HG03135 (cell line): ENCODE data around the gene KRT75.
"Not testable (repeated sequence)": the region's sequence is repeated elsewhere in the genome, so short reads cannot be mapped to it uniquely, and the experiment has no call there.

Source experiments
- ATAC-seq: cut with Tn5 transposase; IDR thresholded peaks from one replicate; pipeline ENCODE4 v1.9.1; 2021; ENCODE audit warnings: mild to moderate bottlenecking, moderate library complexity; ENCODE audit not compliant: unreplicated experiment

Gene KRT75

DNA sequence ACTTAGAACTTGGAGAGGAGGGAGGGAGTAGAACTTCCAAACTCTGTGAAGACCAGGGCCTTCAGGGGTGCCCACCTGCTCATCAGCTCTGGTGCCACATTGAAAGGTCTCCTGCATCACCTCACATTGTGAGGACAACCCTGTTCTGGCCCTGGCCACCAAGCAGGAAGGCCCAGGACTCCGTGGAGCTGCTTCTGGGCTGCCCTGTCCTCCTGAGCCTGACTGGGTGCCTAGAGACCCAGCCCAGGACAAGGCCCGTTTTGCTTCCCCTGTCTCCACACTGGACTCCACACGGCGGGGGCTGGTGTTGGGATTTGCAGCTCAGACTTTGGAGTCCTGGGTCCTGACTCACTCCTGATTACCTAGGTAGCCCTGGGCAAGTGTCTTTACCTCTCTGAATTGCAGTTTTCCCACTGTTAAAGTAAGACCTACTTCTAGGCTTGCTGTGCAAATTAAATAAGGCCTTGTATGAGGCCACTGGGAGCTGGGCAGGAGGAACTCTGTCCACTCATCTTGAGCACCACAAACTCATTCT, 15.5 kb downstream of the KRT75 start:
- ATAC-seq = no peak

DNA sequence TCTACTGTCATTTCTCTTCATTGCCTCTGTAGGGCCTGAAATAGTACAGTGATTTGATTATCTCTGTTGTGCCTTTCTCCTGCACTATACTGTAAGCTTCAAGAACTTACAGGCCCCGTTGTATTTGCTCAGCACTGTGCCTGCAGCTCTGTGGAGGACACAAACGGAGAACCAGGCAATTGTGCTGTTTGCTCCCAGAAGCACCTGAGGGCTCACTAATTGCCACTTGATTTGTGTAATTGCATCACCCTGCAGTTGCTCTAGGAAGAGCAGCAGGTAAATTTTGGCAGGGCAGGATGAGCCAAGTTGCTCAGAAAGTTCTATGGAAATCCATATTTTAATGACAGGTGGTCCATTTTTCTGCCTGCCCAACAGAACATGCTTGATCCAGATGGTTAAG, 16.4 kb downstream of the KRT75 start:
- no peak for ATAC-seq

DNA sequence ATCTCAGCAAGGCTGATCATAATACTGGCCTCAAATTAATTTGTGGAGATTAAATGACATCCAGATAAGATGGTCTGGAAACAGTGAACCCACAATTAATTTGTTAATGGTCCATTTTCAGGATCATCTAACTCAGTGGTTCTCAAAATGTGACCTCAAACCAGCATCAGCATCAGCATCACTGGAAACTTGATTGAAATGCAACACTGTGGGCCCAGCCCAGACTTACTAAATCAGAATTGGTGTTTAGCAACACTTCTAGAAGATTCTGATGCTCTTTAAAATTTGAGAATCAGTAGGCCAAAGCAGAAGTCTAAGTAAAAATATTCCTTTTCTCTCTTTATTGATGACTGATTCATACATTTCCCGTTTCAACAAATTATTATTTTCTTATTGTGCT, 17.4 kb downstream of the KRT75 start:
- no peak for ATAC-seq

DNA sequence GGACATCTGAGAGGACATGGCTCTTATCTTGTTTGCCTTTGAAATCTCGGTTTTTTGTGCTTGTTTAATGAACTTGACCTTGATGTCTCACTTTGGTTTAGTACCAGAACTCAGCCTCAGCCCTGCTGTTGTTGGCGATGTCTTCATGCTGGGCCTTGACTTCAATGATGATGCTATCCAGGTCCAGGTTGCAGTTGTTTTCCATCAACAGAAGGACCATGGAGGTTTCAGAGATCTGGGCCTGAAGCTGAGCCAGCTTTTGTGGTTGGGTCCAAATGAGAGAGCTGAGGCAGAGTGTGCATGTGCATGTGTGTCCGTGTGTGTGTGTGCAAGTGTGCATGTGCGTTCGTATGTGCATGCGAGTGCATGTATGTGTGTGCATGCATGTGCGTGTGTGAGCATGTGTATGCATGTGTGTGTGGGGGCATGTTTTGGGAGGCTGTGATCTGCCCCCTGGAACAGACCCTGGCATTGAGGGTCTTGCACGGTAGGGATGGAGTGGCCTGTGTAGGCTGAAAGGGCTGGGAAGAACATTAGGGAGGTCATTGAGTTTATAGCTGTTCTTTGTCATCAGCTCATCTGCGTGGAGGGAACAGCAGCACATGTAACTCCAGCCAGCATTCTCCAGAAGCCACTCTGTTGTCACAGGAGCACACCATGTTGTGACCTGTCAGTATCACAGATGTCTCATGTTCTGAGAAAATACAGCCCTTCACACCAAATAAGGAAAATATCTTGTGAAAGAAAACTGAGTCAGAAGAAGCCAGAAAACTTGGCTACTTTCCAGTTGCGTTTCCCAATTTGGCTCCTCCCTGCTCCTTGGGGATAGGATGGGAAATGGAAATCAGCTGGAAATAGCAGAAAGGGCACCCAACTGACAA, 18.1 kb downstream of the KRT75 start:
- no peak for ATAC-seq

DNA sequence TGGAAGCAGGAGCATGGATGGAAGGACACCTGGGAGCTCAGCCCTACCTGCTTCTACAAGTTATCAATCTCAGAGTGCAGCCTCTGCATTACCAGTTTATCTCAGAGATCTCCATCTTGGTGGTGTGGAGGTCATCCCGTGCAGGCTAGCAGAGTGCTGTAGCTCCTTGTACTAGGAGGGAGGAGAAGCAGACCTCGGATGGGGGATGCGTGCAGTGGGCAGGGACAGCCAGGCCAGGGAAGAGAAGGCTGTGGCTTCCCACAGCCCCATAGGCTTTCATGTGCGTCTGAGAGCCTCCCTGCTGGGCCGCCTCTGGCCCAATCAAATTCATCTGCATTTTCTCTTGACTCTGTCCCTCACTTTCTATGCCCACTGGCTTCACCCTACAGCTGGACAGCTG, 19.2 kb downstream of the KRT75 start:
- ATAC-seq = no peak

DNA sequence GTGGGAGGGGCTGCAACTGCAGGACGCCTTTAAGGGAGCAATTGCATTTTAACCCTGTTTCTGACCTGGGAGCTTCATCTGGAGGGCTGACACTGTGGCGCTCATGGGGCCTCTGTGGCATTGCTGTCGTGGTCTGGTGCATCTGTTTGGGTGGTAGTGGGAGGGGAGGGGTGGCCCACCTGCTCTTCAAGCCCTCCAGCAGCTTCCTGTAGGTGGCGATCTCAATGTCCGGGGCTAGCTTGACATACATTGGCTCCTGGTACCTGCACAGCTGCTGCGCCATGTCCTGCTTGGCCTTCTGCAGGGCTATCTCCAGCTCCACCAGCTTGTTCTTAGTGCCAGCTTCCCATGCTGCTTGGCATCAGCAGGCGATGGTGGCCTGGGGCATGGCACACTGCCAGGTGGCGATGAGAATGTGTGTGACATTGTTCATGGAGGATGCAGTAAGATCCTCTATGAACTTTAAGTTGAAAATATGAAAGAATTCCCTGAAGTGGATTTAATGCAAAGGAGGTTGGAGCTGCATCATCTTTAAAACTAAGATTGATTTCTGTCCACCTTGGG, 20.3 kb downstream of the KRT75 start:
- ATAC-seq = no peak

DNA sequence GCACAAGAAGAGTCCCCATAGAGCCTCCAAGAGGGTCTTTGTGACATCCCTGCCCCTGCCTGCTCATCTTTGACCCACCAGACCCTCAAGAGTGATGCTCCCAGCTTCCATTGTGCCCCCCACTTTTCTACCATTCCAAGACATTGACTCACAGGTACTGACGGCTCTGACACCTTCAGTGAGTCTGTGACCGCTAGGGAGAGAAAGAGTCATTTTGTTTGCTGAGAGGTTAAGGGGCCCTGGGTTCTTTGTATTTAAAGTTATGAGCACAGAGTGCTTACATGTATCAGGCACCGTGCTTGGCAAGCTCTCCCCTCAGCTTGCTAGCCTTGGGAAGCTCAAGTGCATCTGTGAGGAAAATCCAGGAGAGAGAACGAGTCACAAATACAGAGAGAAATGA, 21.0 kb downstream of the KRT75 start:
- ATAC-seq = no peak

DNA sequence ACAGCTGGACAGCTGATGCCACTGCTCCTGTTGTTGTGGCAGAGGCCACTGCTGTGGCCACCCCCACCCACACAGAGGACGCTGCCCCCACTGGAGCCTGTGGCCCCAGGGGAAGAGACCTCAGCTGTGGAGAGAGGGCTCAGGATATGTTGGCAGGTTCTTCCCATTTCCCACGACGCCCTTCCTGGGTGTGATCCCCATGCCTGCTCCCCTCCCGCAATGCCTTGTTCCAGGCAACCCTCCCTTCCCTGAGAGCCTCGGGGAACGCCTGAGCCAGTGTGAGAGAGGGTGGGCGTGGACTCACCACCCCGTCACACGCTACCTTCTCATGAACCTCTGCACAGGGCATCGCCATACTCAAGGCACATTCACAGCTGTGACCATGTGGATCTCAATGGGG, 22.4 kb downstream of the KRT75 start:
- ATAC-seq = no peak

DNA sequence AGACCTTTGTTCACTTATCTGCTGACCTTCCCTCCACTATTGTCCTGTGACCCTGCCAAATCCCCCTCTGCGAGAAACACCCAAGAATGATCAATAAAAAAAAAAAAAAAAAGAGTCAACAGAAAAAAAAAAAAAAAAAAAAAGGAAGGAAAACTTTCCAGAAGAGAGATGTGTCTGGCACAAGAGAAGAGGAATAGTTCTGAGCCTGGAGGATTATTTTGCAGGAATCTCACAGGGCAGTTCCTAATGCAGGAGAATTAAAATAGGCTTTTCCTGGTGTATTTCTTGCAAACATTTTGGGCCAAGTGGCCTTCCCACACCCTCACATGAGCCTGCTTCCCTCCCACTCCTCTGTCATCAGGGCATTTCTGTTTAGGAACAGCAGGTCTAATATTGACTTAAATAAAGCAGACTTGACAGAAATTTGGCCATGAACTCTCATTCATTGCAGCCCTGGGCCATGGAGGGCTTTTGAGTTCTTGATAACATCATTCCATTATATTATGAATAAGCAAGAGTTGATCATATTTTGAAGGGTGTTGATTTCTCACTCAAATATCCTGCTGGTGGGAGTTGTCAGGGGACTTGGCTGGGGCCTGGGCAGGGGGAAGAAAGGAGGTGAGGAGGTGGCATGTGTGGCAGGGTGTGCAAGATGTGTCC, 23.5 kb downstream of the KRT75 start:
- not testable (repeated sequence) for ATAC-seq

DNA sequence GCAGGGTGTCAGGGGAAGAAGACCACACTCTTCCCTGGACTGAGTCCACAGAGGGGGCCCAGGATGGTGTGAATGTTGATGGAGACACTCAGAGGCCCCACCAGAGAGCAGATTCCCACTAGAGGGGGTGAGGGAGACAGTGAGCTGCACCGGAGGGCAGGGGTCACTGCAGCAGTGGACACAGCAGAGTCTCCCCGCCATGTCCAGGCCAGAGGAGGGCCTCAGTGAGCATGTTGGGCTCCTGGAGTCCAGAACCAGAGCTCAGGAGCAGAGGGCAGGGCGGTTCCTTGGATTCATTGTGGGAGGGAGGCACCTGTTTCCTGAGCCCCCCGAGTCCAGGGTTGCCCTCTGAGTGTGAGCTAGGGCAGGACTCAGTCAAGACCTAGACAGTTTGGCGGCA, 26.3 kb downstream of the KRT75 start:
- no peak for ATAC-seq

DNA sequence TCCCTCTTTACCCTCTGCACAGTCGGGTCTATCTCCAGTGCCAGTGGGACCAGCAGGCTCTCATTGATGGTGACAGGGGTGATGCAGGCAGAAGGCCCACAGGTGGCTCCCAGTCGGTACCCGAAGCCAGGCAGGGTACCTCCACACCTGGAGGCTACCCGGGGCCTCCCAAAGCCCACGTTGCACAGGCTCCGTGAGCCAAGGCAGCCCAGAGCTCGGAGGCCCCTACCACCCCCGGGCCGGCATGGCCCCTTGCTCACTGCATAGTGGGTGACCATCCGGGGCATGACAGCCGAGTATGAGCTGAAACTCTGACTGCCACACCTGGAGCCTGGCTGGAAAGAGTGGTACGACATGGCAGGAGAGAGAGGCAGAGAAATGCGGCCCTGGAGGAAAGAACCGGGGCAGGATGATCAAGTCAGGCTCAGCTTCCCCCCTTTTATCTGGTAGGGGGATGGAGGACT, 28.2 kb downstream of the KRT75 start, which contains the start of gene KRT82:
Gene KRT82 (minus strand): TSS at position 414 of the 464 bp plus-strand sequence. CDS start 58 bp downstream, at position 356.
- no peak for ATAC-seq

DNA sequence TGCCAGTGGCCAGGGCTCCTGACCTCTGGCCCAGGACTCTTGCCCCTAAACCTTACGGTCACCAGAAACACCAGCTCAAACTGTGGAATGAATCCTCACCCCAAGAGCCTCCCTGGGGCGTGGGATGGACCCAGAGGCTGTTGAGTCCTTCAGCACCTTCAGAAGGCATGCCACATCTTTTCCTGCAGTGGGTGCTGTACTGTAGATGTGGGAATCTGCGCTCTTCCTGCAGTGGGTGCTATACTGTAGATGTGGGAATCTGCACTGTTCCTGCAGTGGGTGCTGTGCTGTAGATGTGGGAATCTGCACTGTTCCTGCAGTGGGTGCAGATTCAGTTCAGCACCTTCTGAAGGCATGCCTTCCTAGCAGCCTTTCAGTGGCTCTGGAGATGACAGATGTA, 29.2 kb downstream of the KRT75 start:
- no peak for ATAC-seq

DNA sequence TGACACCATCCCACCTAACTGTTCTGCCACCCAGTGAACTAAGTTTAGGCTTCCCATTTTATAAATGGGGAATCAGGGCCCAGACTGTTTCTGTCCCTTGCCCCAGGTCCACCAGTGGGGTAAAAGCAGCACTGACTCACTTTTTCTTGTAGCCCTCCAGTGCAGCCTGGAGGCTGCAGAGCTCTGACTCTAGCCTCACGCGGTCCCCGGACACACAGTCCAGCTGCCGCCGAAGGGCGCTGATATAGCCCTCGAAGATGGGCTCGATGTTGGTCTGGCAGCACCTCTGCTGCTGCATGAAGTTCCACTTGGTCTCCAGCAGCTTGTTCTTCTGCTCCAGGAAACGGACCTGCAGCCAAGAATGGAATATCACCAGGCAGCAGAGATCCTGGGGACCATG, 30.6 kb downstream of the KRT75 start:
- ATAC-seq = no peak

DNA sequence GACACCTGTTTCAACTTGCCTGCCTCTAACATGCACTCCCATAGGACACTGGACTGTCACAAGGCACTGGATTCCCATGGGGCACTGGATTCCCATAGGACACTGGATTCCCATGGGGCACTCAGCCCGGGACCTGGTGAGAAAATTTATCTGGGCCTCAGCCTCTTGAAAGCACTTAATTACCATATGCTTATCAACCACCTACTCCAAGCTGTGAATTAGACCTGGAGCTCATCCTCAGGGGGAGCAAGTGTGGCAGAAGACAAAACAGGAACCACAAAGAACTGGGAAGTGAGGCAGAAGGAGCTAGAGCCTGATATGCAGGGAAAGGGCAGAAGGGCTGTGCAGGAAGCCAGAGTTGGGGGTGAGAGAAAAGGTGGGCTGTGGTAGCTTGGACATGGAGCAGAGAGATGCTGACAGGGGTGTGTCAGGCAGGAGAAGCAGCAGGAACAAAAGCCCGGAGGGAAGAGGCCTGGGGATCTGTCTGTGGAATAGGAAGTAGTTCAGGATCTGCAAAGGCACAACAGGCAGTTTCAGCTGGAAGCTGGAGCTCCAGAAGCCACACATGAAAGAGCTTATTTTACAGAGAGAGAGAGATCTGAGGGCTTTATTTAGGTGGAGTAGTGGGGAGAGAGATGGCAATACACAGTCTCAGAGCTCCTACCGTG, 31.2 kb downstream of the KRT75 start:
- ATAC-seq = no peak

DNA sequence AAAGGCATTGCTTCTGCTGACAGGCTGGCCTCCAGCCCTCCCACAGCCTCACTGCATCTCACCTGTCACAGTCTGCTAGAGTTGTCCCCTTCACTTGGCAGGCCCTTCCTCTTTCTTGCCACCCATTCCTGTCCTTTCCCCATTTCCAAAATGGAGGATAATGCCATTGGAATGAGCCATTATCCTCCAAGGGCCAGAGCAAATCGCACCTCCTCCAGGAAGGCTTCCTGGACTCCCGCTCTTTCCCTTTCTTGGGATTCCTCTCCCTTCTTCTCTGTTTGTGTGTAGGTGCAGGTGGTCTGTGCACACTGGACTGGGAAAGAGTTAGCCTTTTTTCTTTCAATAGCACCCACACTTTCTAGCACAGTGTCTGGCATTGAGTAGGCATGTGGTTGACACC, 31.8 kb downstream of the KRT75 start:
- no peak for ATAC-seq

DNA sequence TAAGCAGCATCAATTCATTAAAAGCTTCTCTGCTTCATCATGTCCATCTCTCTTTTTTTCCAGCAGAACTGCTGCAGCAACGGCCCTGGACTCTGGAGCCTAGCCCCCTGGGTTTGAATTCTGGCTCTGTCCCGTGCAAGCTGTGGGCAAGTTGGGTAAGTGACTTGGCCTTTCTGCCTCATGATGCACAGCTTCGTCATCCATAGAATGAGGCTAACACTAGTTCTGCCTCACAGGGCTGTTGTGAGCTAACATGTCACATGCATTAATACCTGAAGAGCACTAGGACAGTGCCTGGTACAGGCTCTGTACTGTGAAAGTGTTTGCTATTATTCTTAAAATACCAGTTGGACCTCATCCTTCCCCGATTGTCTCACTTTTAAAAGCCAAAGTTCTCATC, 32.2 kb downstream of the KRT75 start:
- no peak for ATAC-seq

DNA sequence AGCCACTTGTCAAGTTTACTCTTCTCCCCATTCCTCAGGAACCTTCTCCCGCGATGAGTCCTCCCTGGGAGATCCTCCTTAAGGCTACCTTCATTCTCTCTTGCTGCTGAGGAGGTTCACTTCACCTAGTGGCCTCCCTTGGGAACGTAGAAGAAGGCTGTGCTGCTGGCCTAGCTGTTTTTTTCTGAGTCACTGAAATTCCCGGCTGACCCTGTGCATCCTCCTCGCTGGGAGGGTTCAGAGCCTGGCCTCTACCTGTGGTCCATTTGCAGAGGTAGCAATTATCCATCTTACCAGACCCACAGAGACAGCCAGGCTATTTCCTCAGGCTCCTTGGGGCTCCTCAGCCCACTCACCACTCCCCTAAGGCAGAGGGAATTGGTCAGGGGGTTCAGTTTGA, 32.6 kb downstream of the KRT75 start:
- ATAC-seq = no peak

DNA sequence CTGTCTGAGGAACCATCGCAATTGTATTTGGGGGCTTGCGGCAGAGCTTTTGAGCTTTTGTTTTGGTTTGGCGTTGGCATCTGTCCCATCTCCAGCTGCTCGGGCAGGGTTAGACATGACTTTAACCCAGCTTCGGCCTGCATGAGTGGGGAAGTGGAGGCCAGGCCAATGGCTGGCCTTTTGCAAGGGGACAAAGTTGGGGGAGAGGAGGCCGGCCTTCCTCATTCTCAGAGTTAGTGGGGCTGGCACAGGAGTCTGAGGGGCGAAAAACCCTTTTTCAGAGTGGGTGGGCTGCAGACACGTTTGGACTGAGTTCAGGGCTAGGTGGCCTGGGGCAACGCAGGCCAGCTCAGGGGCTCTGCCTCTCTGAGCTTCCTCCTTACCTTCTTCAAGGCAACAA, 33.3 kb downstream of the KRT75 start:
- ATAC-seq = no peak

DNA sequence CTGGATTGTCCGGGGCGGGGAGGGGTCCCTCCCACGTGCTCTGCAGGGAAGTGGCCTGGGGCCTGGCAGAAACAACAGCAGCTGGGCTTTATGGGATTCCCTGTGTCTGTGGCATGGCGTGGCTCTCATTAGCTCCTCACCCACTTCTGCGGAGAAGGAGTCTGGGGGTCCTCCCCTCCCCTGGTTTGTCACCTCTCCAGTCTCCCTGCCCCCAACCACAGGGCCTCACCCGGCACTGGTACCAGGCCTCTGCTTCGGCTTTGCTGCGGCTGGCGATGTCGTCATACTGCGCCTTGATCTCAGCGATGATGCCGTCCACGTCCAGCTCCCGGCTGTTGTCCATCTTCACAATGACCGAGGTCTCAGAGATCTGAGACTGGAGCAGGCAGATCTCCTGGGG, 34.4 kb downstream of the KRT75 start:
- ATAC-seq = no peak

DNA sequence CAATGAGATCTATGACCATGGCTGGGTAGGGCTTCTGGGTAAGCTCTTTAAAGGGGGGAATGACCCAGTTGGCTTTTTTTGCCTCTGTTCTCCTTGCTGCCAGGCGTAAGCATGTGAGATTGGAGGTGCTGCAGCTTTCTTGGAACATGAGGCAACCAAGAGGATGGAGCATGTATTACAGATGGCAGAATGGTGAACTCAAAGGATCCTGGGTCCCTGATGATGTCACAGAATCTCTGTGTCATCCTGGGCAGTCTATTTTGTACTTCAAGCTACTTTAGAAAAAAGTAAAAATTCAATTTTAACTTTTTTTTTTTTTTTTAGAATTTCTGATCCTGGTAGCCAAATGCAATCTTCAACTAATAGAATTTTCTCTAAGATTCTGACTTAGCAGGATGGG, 36.0 kb downstream of the KRT75 start:
- no peak for ATAC-seq

DNA sequence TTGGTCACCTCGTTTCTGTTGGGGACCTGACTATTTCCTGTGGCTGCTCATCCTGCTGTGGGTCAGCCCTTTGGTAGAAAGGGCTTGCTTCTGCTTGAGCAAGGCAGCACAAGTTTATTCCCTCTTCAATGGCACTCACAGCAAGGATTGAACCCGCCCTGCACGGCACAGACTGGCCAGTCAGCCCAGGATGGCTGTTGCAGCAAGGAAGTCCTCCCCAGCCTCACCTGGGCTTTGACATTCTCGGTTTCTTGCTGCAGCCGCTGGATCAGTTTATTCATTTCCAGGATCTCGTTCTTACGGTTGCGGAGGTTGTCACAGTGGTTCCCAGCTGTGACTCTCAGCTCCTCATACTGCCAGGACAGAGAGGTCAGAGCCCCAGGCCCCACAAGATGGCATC, 37.5 kb downstream of the KRT75 start:
- ATAC-seq = no peak
